Mesenchymal stem cell (in vitro differentiated cells and primary cell): Measurements from ENCODE around the gene CLEC16A.

ENCODE experiments used
- DNase-seq: peaks from one replicate; pipeline ENCODE4 v3.0.0-alpha.2; 2013
- H2AFZ ChIP-seq: one replicate; pipeline ENCODE4 v1.6.1; 2013; ENCODE audit warnings: low read depth, mild to moderate bottlenecking, control low read depth, inconsistent platforms, low read length, moderate library complexity
- H2AK5ac ChIP-seq: 2 replicates; pipeline ENCODE4 v1.6.1; 2013; ENCODE audit warnings: low read length, moderate library complexity, mild to moderate bottlenecking, inconsistent platforms; ENCODE audit not compliant: severe bottlenecking
- H2BK120ac ChIP-seq: one replicate; pipeline ENCODE4 v1.6.1; 2013; ENCODE audit warnings: low read depth, mild to moderate bottlenecking, inconsistent platforms, low read length, moderate library complexity
- H2BK12ac ChIP-seq, 2 experiments: one replicate each; pipeline ENCODE4 v1.6.1; 2013; ENCODE audit warnings: inconsistent platforms in 2 of 2, low read length in 2 of 2, mild to moderate bottlenecking in 2 of 2, moderate library complexity in 2 of 2, control low read depth in 1 of 2
- H2BK15ac ChIP-seq: one replicate; pipeline ENCODE4 v1.6.1; 2013; ENCODE audit warnings: mild to moderate bottlenecking, low read depth, inconsistent platforms; ENCODE audit not compliant: poor library complexity, severe bottlenecking
- H2BK5ac ChIP-seq: 2 replicates; pipeline ENCODE4 v1.6.1; 2013; ENCODE audit warnings: low read depth, mild to moderate bottlenecking, low read length, control low read depth, inconsistent platforms; ENCODE audit not compliant: poor library complexity, severe bottlenecking
- H3K14ac ChIP-seq, 2 experiments: one replicate each; pipeline ENCODE4 v1.6.1; 2013; ENCODE audit warnings: inconsistent platforms in 2 of 2, low read length in 2 of 2, control low read depth in 1 of 2, mild to moderate bottlenecking in 1 of 2, moderate library complexity in 1 of 2
- H3K18ac ChIP-seq, 2 experiments: one replicate each; pipeline ENCODE4 v1.6.1; 2013; ENCODE audit warnings: inconsistent platforms in 2 of 2, low read length in 2 of 2, control low read depth in 1 of 2, low read depth in 1 of 2, mild to moderate bottlenecking in 1 of 2
- H3K23ac ChIP-seq, 2 experiments: one replicate each; pipeline ENCODE4 v1.6.1; 2013; ENCODE audit warnings: inconsistent platforms in 2 of 2, low read length in 2 of 2, mild to moderate bottlenecking in 2 of 2, moderate library complexity in 2 of 2, control low read depth in 1 of 2
- H3K27ac ChIP-seq: 2 replicates; pipeline ENCODE4 v1.5.1; 2013; ENCODE audit warnings: mild to moderate bottlenecking, moderate library complexity, low read length, control low read depth, inconsistent platforms; ENCODE audit not compliant: poor library complexity, severe bottlenecking
- H3K27me3 ChIP-seq, 2 experiments: 2 replicates each; pipeline versions ENCODE4 v1.6.1 to v1.7.0; 2013; ENCODE audit warnings: low read length in 2 of 2, mild to moderate bottlenecking in 2 of 2, moderate library complexity in 2 of 2, control low read depth in 1 of 2, inconsistent platforms in 1 of 2; ENCODE audit not compliant: control insufficient read depth in 1 of 2, insufficient read depth in 1 of 2
- H3K36me3 ChIP-seq, 2 experiments: 2 replicates each; pipeline versions ENCODE4 v1.6.1 to v1.7.0; 2013; ENCODE audit warnings: low read length in 2 of 2, control low read depth in 1 of 2, inconsistent platforms in 1 of 2, low read depth in 1 of 2, mild to moderate bottlenecking in 1 of 2; ENCODE audit not compliant: insufficient read depth in 2 of 2, control insufficient read depth in 1 of 2
- H3K4ac ChIP-seq, 2 experiments: one replicate each; pipeline ENCODE4 v1.6.1; 2013; ENCODE audit warnings: inconsistent platforms in 2 of 2, low read length in 2 of 2, mild to moderate bottlenecking in 2 of 2, moderate library complexity in 2 of 2, control low read depth in 1 of 2, low read depth in 1 of 2
- H3K4me1 ChIP-seq: 2 replicates; pipeline ENCODE4 v1.6.1; 2013; ENCODE audit warnings: low read depth, low read length, control low read depth; ENCODE audit not compliant: control insufficient read depth, insufficient read depth
- H3K4me2 ChIP-seq: 2 replicates; pipeline ENCODE4 v1.6.1; 2013; ENCODE audit warnings: low read length, mild to moderate bottlenecking, inconsistent platforms; ENCODE audit not compliant: poor library complexity, severe bottlenecking
- H3K4me3 ChIP-seq, 2 experiments: 2 replicates each; pipeline versions ENCODE4 v1.5.1 to v1.7.0; 2013; ENCODE audit warnings: low read length in 2 of 2, mild to moderate bottlenecking in 2 of 2, control low read depth in 1 of 2, low read depth in 1 of 2; ENCODE audit not compliant: insufficient read depth in 1 of 2
- H3K79me1 ChIP-seq: replicated peaks from 2 replicates; pipeline ENCODE4 v1.6.1; 2013; ENCODE audit warnings: mild to moderate bottlenecking, control low read depth, low read length, inconsistent platforms; ENCODE audit not compliant: poor library complexity, severe bottlenecking
- H3K9ac ChIP-seq: 2 replicates; pipeline ENCODE4 v1.7.0; 2013; ENCODE audit warnings: mild to moderate bottlenecking, low read length, moderate library complexity
- H3K9me3 ChIP-seq: 2 replicates; pipeline ENCODE4 v1.7.0; 2013; ENCODE audit warnings: mild to moderate bottlenecking, low read length; ENCODE audit not compliant: control insufficient read depth
- H4K8ac ChIP-seq: one replicate; pipeline ENCODE4 v1.6.1; 2013; ENCODE audit warnings: inconsistent platforms, mild to moderate bottlenecking, low read length, moderate library complexity
- H4K91ac ChIP-seq: one replicate; pipeline ENCODE4 v1.6.1; 2013; ENCODE audit warnings: mild to moderate bottlenecking, low read length, inconsistent platforms
- WGBS: methylation state at CpG from one replicate; pipeline ENCODE4 v1.1.7; 2013; ENCODE audit warnings: mixed read lengths; 5-methylcytosine and 5-hydroxymethylcytosine counted together

The CLEC16A gene

GRCh38 chr16:10942352-10943063 lies 1.9 kb upstream of the CLEC16A start, which contains the start of gene DEXI:
TSS of gene DEXI (minus strand) at chr16:10942468. CDS start at chr16:10942005, 463 bp downstream.
- Histone ChIP-seq H4K8ac (peak within 1 kb of the TSS; percentile 66), H3K23ac (peak within 1 kb of the TSS; percentile 40 to 62), H3K27ac (peak within 1 kb of the TSS; percentile 78), H3K4ac (peak within 1 kb of the TSS in 1 of 2 experiments; percentile 80), H3K18ac (peak within 1 kb of the TSS; percentile 47 to 90), H3K4me3 (peak within 1 kb of the TSS; percentile 71 to 93), H4K91ac (peak within 1 kb of the TSS; percentile 46), H3K4me1 (peaks cover 47% of the 10 kb centered on the region), H3K27me3 (no peaks in the 10 kb centered on the region), H2AFZ (peak within 1 kb of the TSS; percentile 80), H3K79me1 (peaks cover 25% of the 10 kb centered on the region), H2BK12ac (peak within 1 kb of the TSS in 1 of 2 experiments; percentile 61), H2BK15ac (peak within 1 kb of the TSS; percentile 35), H3K9ac (peak within 1 kb of the TSS; percentile 90), H3K4me2 (peak within 1 kb of the TSS; percentile 95), H3K9me3 (no peaks in the 10 kb centered on the region), H3K14ac (peak within 1 kb of the TSS in 1 of 2 experiments; percentile 37), H2BK5ac (peak within 1 kb of the TSS; percentile 60), H2AK5ac (no peak within 1 kb of the TSS), H2BK120ac (peak within 1 kb of the TSS; percentile 43), H3K36me3 (peaks cover 8 to 23% of the 10 kb centered on the region in 2 experiments)
- peak; percentile 90 for DNase-seq
- WGBS = 8% methylated on average over 46 of the region's 55 CpGs

- Histone ChIP-seq H2BK12ac (no peak overlapping the region), H3K9ac (peak overlapping the region; percentile 90), H3K27ac (peak overlapping the region; percentile 1), H3K79me1 (peaks cover 22% of the 10 kb centered on the region), H2AFZ (no peak overlapping the region), H3K23ac (no peak overlapping the region), H3K18ac (no peak overlapping the region), H3K4ac (no peak overlapping the region), H3K36me3 (peaks cover 5 to 23% of the 10 kb centered on the region in 2 experiments), H4K8ac (no peak overlapping the region), H3K9me3 (no peaks in the 10 kb centered on the region), H3K4me1 (peaks cover 44% of the 10 kb centered on the region), H3K14ac (no peak overlapping the region), H3K4me2 (no peak overlapping the region), H3K27me3 (no peaks in the 10 kb centered on the region), H4K91ac (no peak overlapping the region), H2BK120ac (no peak overlapping the region), H3K4me3 (peak overlapping the region in 1 of 2 experiments; percentile 84), H2BK5ac (no peak overlapping the region), H2BK15ac (no peak overlapping the region), H2AK5ac (no peak overlapping the region)
- 82% methylated on average over 7 of the region's 7 CpGs for WGBS
- no peak for DNase-seq
Measured at GRCh38 chr16:10943064-10943353, 1.4 kb upstream of the CLEC16A start.

DNA sequence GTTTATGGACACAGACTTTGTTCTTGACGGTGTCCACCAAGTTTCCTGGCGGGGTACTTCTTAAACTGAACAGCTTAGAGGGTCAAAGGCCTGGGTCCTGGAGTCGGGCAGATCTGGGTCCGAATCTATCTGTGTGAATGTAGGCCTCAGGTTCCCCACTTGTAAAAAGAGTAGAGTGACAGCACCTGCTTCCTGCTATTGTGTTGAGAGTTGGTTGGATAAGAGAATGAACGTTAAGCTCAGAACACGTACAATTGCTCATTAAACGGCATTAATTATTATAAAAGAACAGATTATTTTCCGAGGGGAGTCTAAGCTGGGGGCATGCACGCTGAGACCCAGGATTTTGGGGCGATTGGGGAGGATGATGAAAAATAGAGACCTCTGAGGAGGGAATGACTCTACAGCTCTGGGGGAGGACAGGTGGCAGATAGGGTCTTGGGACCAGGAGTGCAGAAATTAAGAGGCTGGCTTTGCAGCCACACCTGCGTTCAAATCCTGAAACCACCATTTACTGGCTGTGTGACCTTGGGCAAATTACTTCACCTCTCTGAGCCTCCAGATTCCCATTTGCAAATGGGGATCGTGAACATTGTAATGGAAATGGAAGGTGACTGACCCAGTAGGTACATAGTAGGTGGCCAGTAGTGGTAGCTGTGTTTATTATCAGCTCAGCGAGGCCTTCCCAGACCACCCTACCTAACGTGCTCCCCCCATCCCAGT lies 862 bp downstream of the CLEC16A start:
- no peak overlapping the region for H2BK120ac ChIP-seq
- H2BK5ac ChIP-seq = no peak overlapping the region
- peak overlapping the region; percentile 92 to 95 for H3K4me3 ChIP-seq
- H3K36me3 ChIP-seq = peaks cover 0 to 2% of the 10 kb centered on the region in 2 experiments
- H3K4ac ChIP-seq = no peak overlapping the region
- DNase-seq = no peak
- no peaks in the 10 kb centered on the region for H3K27me3 ChIP-seq
- H4K8ac ChIP-seq = no peak overlapping the region
- no peak overlapping the region for H3K23ac ChIP-seq
- WGBS = 57% methylated on average over 10 of the region's 14 CpGs
- no peak overlapping the region for H2AK5ac ChIP-seq
- H3K4me1 ChIP-seq = peaks cover 42% of the 10 kb centered on the region
- H2AFZ ChIP-seq = no peak overlapping the region
- no peak overlapping the region for H3K14ac ChIP-seq
- peak overlapping the region; percentile 91 for H3K9ac ChIP-seq
- no peak overlapping the region for H3K27ac ChIP-seq
- H3K4me2 ChIP-seq = peak overlapping the region; percentile 85
- peaks cover 10% of the 10 kb centered on the region for H3K79me1 ChIP-seq
- no peak overlapping the region for H2BK15ac ChIP-seq
- H4K91ac ChIP-seq = no peak overlapping the region
- H3K18ac ChIP-seq = no peak overlapping the region
- no peak overlapping the region for H2BK12ac ChIP-seq
- no peaks in the 10 kb centered on the region for H3K9me3 ChIP-seq

DNA sequence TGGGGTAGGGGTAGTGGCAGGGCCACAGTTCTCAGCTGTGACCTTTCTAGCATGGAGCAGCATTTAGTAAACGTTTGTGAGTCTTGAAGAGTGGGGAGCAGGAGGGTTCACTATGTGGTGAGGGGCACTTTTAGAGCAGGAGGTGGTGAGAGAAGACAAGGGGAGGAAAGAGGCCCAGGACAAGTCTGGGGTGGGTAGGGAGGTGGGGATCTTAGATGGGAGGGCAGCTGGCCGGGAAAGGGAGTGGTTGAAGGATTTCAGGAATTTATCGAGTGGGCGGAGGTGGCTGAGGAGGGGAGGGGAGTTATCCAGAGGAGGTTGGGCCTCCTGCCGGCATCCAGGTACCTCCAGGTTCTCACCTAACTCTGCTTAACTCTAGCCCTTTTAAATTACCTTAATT lies 1.9 kb downstream of the CLEC16A start:
- Histone ChIP-seq H3K79me1 (peaks cover 13% of the 10 kb centered on the region), H3K36me3 (no peaks in the 10 kb centered on the region), H2AFZ (no peak overlapping the region), H3K14ac (no peak overlapping the region), H2AK5ac (peak overlapping the region; percentile 24), H2BK5ac (peak overlapping the region; percentile 9), H3K9ac (peak overlapping the region; percentile 11), H2BK120ac (no peak overlapping the region), H4K91ac (no peak overlapping the region), H3K4me1 (peaks cover 42% of the 10 kb centered on the region), H3K23ac (no peak overlapping the region), H3K9me3 (no peaks in the 10 kb centered on the region), H3K4me3 (peak overlapping the region in 1 of 2 experiments; percentile 95), H3K27me3 (no peaks in the 10 kb centered on the region), H2BK15ac (no peak overlapping the region), H4K8ac (peak overlapping the region; percentile 48), H2BK12ac (peak overlapping the region in 1 of 2 experiments; percentile 26), H3K18ac (no peak overlapping the region), H3K27ac (peak overlapping the region; percentile 1), H3K4ac (no peak overlapping the region), H3K4me2 (peak overlapping the region; percentile 61)
- no peak for DNase-seq
- WGBS = 0% methylated on average over 2 of the region's 5 CpGs
